Adipocyte (in vitro differentiated cells): ENCODE measurements around the gene JPH2.
"Not testable (repeated sequence)": the region's sequence is repeated elsewhere in the genome, so short reads cannot be mapped to it uniquely, and the experiment has no call there.

Experiments used
- DNase-seq: peaks from one replicate; pipeline ENCODE4 v3.0.0-alpha.2; 2015; ENCODE audit warnings: low read depth
- H3K27me3 ChIP-seq: replicated peaks from 2 replicates; pipeline ENCODE4 v1.7.0; 2013; ENCODE audit warnings: mild to moderate bottlenecking, low read length, moderate library complexity; ENCODE audit not compliant: control insufficient read depth, insufficient read depth
- H3K36me3 ChIP-seq: 2 replicates; pipeline ENCODE4 v1.7.0; 2013; ENCODE audit warnings: low read length, mild to moderate bottlenecking, moderate library complexity; ENCODE audit not compliant: control insufficient read depth, insufficient read depth, severe bottlenecking
- H3K4me1 ChIP-seq: 2 replicates; pipeline ENCODE4 v1.7.0; 2013; ENCODE audit warnings: mild to moderate bottlenecking, low read length, moderate library complexity; ENCODE audit not compliant: control insufficient read depth, insufficient read depth
- H3K4me3 ChIP-seq: 2 replicates; pipeline ENCODE4 v1.7.0; 2013; ENCODE audit warnings: mild to moderate bottlenecking, low read length, moderate library complexity
- H3K9ac ChIP-seq: 2 replicates; pipeline ENCODE4 v1.7.0; 2013; ENCODE audit warnings: mild to moderate bottlenecking, low read length, moderate library complexity
- H3K9me3 ChIP-seq: 2 replicates; pipeline ENCODE4 v1.7.0; 2013; ENCODE audit warnings: mild to moderate bottlenecking, low read length, moderate library complexity; ENCODE audit not compliant: control insufficient read depth

JPH2 gene

GRCh38 chr20:44187054-44187771, at the start of gene JPH2:
Gene JPH2 (minus strand): TSS chr20:44187188. CDS start chr20:44186705, 483 bp downstream.
- Histone ChIP-seq H3K9ac (peak within 1 kb of the TSS; percentile 71), H3K4me1 (peaks cover 26% of the 10 kb centered on the region), H3K27me3 (peaks cover 9% of the 10 kb centered on the region), H3K36me3 (no peaks in the 10 kb centered on the region), H3K4me3 (peak within 1 kb of the TSS; percentile 74), H3K9me3 (no peaks in the 10 kb centered on the region)
- DNase-seq, result peak; percentile 88

- Histone ChIP-seq H3K9ac (no peak overlapping the region), H3K27me3 (no peaks in the 10 kb centered on the region), H3K36me3 (no peaks in the 10 kb centered on the region), H3K4me1 (peaks cover 7% of the 10 kb centered on the region), H3K4me3 (no peak overlapping the region), H3K9me3 (no peaks in the 10 kb centered on the region)
- no peak for DNase-seq
Observed at GRCh38 chr20:44235702-44236101, 48.7 kb upstream of the JPH2 start.

GRCh38 chr20:44234566-44235317, 47.8 kb upstream of the JPH2 start:
- no peak for DNase-seq
- H3K36me3 ChIP-seq, result no peaks in the 10 kb centered on the region
- H3K9ac ChIP-seq, result no peak overlapping the region
- H3K27me3 ChIP-seq, result no peaks in the 10 kb centered on the region
- H3K4me1 ChIP-seq, result peaks cover 7% of the 10 kb centered on the region
- H3K9me3 ChIP-seq, result no peaks in the 10 kb centered on the region
- no peak overlapping the region for H3K4me3 ChIP-seq

- Histone ChIP-seq H3K9ac (no peak overlapping the region), H3K36me3 (no peaks in the 10 kb centered on the region), H3K4me1 (peaks cover 7% of the 10 kb centered on the region), H3K4me3 (no peak overlapping the region), H3K27me3 (no peaks in the 10 kb centered on the region), H3K9me3 (no peaks in the 10 kb centered on the region)
- DNase-seq, result no peak
Observed at GRCh38 chr20:44233436-44234016, 46.5 kb upstream of the JPH2 start.

- DNase-seq, H3K9me3 ChIP-seq, H3K27me3 ChIP-seq, H3K4me3 ChIP-seq, H3K36me3 ChIP-seq, H3K4me1 ChIP-seq, H3K9ac ChIP-seq: not testable (repeated sequence)
Observed at GRCh38 chr20:44232469-44232856, 45.5 kb upstream of the JPH2 start.

- no peaks in the 10 kb centered on the region for H3K36me3 ChIP-seq
- H3K4me1 ChIP-seq, result peaks cover 7% of the 10 kb centered on the region
- DNase-seq, result no peak
- H3K27me3 ChIP-seq, result no peaks in the 10 kb centered on the region
- H3K4me3 ChIP-seq, result no peak overlapping the region
- H3K9ac ChIP-seq, result no peak overlapping the region
- no peaks in the 10 kb centered on the region for H3K9me3 ChIP-seq
Observed at GRCh38 chr20:44231713-44232468, 44.9 kb upstream of the JPH2 start.

- Histone ChIP-seq H3K27me3 (no peaks in the 10 kb centered on the region), H3K9ac (no peak overlapping the region), H3K4me3 (no peak overlapping the region), H3K9me3 (no peaks in the 10 kb centered on the region), H3K4me1 (peaks cover 7% of the 10 kb centered on the region), H3K36me3 (no peaks in the 10 kb centered on the region)
- no peak for DNase-seq
Observed at GRCh38 chr20:44231193-44231592, 44.2 kb upstream of the JPH2 start.

- Histone ChIP-seq H3K27me3 (no peaks in the 10 kb centered on the region), H3K4me3 (no peak overlapping the region), H3K36me3 (no peaks in the 10 kb centered on the region), H3K9ac (no peak overlapping the region), H3K9me3 (no peaks in the 10 kb centered on the region), H3K4me1 (no peaks in the 10 kb centered on the region)
- no peak for DNase-seq
Observed at GRCh38 chr20:44228465-44229258, 41.7 kb upstream of the JPH2 start.

- H3K36me3 ChIP-seq, result no peaks in the 10 kb centered on the region
- no peak overlapping the region for H3K4me3 ChIP-seq
- DNase-seq, result no peak
- H3K9ac ChIP-seq, result no peak overlapping the region
- H3K27me3 ChIP-seq, result no peaks in the 10 kb centered on the region
- no peaks in the 10 kb centered on the region for H3K9me3 ChIP-seq
- no peaks in the 10 kb centered on the region for H3K4me1 ChIP-seq
Observed at GRCh38 chr20:44224637-44225036, 37.6 kb upstream of the JPH2 start.

GRCh38 chr20:44223721-44224120, 36.7 kb upstream of the JPH2 start:
- peaks cover 2% of the 10 kb centered on the region for H3K4me1 ChIP-seq
- DNase-seq, result no peak

More at GRCh38 chr20:44223721-44224120, 36.7 kb upstream of the JPH2 start:
- H3K9ac ChIP-seq, result no peak overlapping the region
- H3K9me3 ChIP-seq, result no peaks in the 10 kb centered on the region
- H3K27me3 ChIP-seq, result no peaks in the 10 kb centered on the region
- H3K36me3 ChIP-seq, result no peaks in the 10 kb centered on the region
- H3K4me3 ChIP-seq, result no peak overlapping the region
